ENCODE measurements around the gene ARHGEF16.

Gene ARHGEF16

GRCh38 chr1:3457910-3458883, 3.7 kb downstream of the ARHGEF16 start:
- H3K4me3 ChIP-seq (ENCODE audit: low read depth, low read length): no peak overlapping the region
- peak overlapping the region; percentile 0; the same call in 1 of the 2 replicates for H3K27ac ChIP-seq
- DNase-seq: peak; percentile 70
- no peak for TF ChIP-seq CTCF (IDR thresholded peaks at IDR 0.05; ENCODE audit: low read depth, low read length)
- H3K9me3 ChIP-seq (ENCODE audit: severe bottlenecking): no peaks in the 10 kb centered on the region
- H3K36me3 ChIP-seq: no peaks in the 10 kb centered on the region; the same call in 1 of the 2 replicates
- no peaks in the 10 kb centered on the region for H3K27me3 ChIP-seq (ENCODE audit: insufficient read depth, low read depth, severe bottlenecking)

GRCh38 chr1:3459051-3459908, 4.8 kb downstream of the ARHGEF16 start:
- no peaks in the 10 kb centered on the region for H3K27me3 ChIP-seq (ENCODE audit: insufficient read depth, low read depth, severe bottlenecking)
- no peaks in the 10 kb centered on the region; the same call in 1 of the 2 replicates for H3K36me3 ChIP-seq
- TF ChIP-seq CTCF (IDR thresholded peaks at IDR 0.05; ENCODE audit: low read depth, low read length): no peak
- H3K27ac ChIP-seq: no peak overlapping the region; the same call in 1 of the 2 replicates
- no peaks in the 10 kb centered on the region for H3K9me3 ChIP-seq (ENCODE audit: severe bottlenecking)
- DNase-seq: no peak
- no peak overlapping the region for H3K4me3 ChIP-seq (ENCODE audit: low read depth, low read length)

- H3K4me3 ChIP-seq (ENCODE audit: low read depth, low read length): no peak overlapping the region
- H3K9me3 ChIP-seq (ENCODE audit: severe bottlenecking): no peaks in the 10 kb centered on the region
- TF ChIP-seq CTCF (IDR thresholded peaks at IDR 0.05; ENCODE audit: low read depth, low read length): no peak
- no peak for DNase-seq
- H3K27me3 ChIP-seq (ENCODE audit: insufficient read depth, low read depth, severe bottlenecking): no peaks in the 10 kb centered on the region
- no peak overlapping the region; the same call in 1 of the 2 replicates for H3K27ac ChIP-seq
- no peaks in the 10 kb centered on the region; the same call in 1 of the 2 replicates for H3K36me3 ChIP-seq
Observed at GRCh38 chr1:3459940-3460671, 5.6 kb downstream of the ARHGEF16 start.

- no peak for TF ChIP-seq CTCF (IDR thresholded peaks at IDR 0.05; ENCODE audit: low read depth, low read length)
- no peaks in the 10 kb centered on the region for H3K9me3 ChIP-seq (ENCODE audit: severe bottlenecking)
- H3K36me3 ChIP-seq: no peaks in the 10 kb centered on the region; the same call in 1 of the 2 replicates
- no peak overlapping the region for H3K27ac ChIP-seq
- no peak for DNase-seq
- H3K4me3 ChIP-seq (ENCODE audit: low read depth, low read length): no peak overlapping the region
- H3K27me3 ChIP-seq (ENCODE audit: insufficient read depth, low read depth, severe bottlenecking): no peaks in the 10 kb centered on the region
Observed at GRCh38 chr1:3460672-3461131, 6.2 kb downstream of the ARHGEF16 start.

- Histone ChIP-seq H3K9me3 (ENCODE audit: severe bottlenecking) (no peaks in the 10 kb centered on the region), H3K36me3 (no peaks in the 10 kb centered on the region; the same call in 1 of the 2 replicates), H3K27me3 (ENCODE audit: insufficient read depth, low read depth, severe bottlenecking) (no peaks in the 10 kb centered on the region), H3K4me3 (ENCODE audit: low read depth, low read length) (no peak overlapping the region), H3K27ac (no peak overlapping the region)
- no peak for TF ChIP-seq CTCF (IDR thresholded peaks at IDR 0.05; ENCODE audit: low read depth, low read length)
- no peak for DNase-seq
Observed at GRCh38 chr1:3461238-3461933, 6.9 kb downstream of the ARHGEF16 start.
